HG02870 (cell line): Measurements from ENCODE around the gene BTBD1.

Experiments used
- ATAC-seq: cut with Tn5 transposase; IDR thresholded peaks from one replicate; pipeline ENCODE4 v1.9.1; 2021; ENCODE audit warnings: mild to moderate bottlenecking, moderate library complexity; ENCODE audit not compliant: unreplicated experiment

Gene BTBD1

GRCh38 chr15:82999426-82999825, 67.6 kb downstream of the BTBD1 start:
- ATAC-seq = no peak

- no peak for ATAC-seq
These were observed 71.1 kb downstream of the BTBD1 start for GRCh38 chr15:82995938-82996337.

- no peak for ATAC-seq
These were observed 72.0 kb downstream of the BTBD1 start for GRCh38 chr15:82995076-82995475.

GRCh38 chr15:82993144-82993543, 73.9 kb downstream of the BTBD1 start:
- ATAC-seq = no peak

- no peak for ATAC-seq
These were observed 74.5 kb downstream of the BTBD1 start for GRCh38 chr15:82992436-82992998.

GRCh38 chr15:82986442-82986780, 80.6 kb downstream of the BTBD1 start:
- peak; percentile 27 for ATAC-seq

- ATAC-seq = peak; percentile 89
These were observed 81.2 kb downstream of the BTBD1 start, which contains the start of gene RAMAC for GRCh38 chr15:82985688-82986441. Gene RAMAC (plus strand): TSS chr15:82986210. CDS start chr15:82989019, 2,809 bp downstream.

GRCh38 chr15:82980981-82981380, 86.1 kb downstream of the BTBD1 start:
- no peak for ATAC-seq

- no peak for ATAC-seq
These were observed 87.3 kb downstream of the BTBD1 start for GRCh38 chr15:82979726-82980125.

- no peak for ATAC-seq
These were observed 88.6 kb downstream of the BTBD1 start for GRCh38 chr15:82978438-82978837.

- ATAC-seq = no peak
These were observed 90.0 kb downstream of the BTBD1 start for GRCh38 chr15:82977076-82977475.

GRCh38 chr15:82972990-82973389, 94.1 kb downstream of the BTBD1 start:
- ATAC-seq = no peak

- no peak for ATAC-seq
These were observed 95.7 kb downstream of the BTBD1 start for GRCh38 chr15:82971218-82971984.

- no peak for ATAC-seq
These were observed 96.4 kb downstream of the BTBD1 start for GRCh38 chr15:82970696-82971095.

GRCh38 chr15:82970078-82970686, 96.9 kb downstream of the BTBD1 start:
- ATAC-seq = no peak

GRCh38 chr15:82969353-82969752, 97.7 kb downstream of the BTBD1 start:
- no peak for ATAC-seq

GRCh38 chr15:82968066-82968465, 99.0 kb downstream of the BTBD1 start:
- ATAC-seq = no peak

- peak; percentile 89 for ATAC-seq
These were observed 100.4 kb downstream of the BTBD1 start for GRCh38 chr15:82966671-82967071.
